Nephron (organoid): Measurements from ENCODE around the gene OSBPL9.

Experiments used
- H3K27ac Mint-ChIP-seq, 3 experiments: 2 replicates each; pipeline ENCODE4 v1.8.0; 2020; ENCODE audit warnings: mixed read lengths in 3 of 3, mild to moderate bottlenecking in 2 of 3, moderate library complexity in 1 of 3
- H3K27me3 Mint-ChIP-seq: 2 replicates; pipeline ENCODE4 v1.8.0; 2021; ENCODE audit warnings: low read depth, mild to moderate bottlenecking, moderate library complexity, mixed read lengths
- H3K36me3 Mint-ChIP-seq: 2 replicates; pipeline ENCODE4 v1.8.0; 2020; ENCODE audit warnings: low read depth, mixed read lengths
- H3K4me1 Mint-ChIP-seq: 2 replicates; pipeline ENCODE4 v1.8.0; 2020; ENCODE audit warnings: mixed read lengths
- H3K4me3 Mint-ChIP-seq, 3 experiments: 2 replicates each; pipeline ENCODE4 v1.8.0; 2020; ENCODE audit warnings: mild to moderate bottlenecking in 3 of 3, mixed read lengths in 3 of 3, moderate library complexity in 2 of 3
- H3K9me3 Mint-ChIP-seq: 2 replicates; pipeline ENCODE4 v1.8.0; 2020; ENCODE audit warnings: mixed read lengths
- CTCF ChIP-seq, 3 experiments: fragments of 200-600 bp; sonication (generic); IDR thresholded peaks; one replicate each; pipeline ENCODE4 v1.5.0; 2021; ENCODE audit warnings: antibody characterized with exemption in 3 of 3; ENCODE audit not compliant: unreplicated experiment in 3 of 3

OSBPL9 gene

DNA sequence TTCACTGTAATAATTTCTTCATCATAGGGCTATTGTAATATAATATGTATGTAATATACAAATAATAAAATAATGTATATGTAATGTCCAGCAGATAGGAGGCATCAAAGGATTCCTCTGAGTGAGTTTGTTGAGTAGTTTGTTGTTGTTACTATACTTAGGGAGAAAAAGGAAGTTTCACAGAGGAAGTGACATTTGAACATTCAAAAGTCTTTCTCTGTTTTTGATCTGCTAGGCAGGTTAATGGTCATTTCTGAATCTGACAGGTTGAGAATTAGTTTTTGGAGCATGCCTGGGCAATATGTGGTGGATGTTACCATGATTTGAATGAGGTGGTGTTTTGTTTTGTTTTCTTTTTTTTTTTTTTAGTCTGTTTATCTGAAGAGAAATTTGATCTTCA lies 159.5 kb downstream of the OSBPL9 start:
- H3K4me1 Mint-ChIP-seq = no peaks in the 10 kb centered on the region
- H3K27me3 Mint-ChIP-seq = no peaks in the 10 kb centered on the region
- no peak overlapping the region for H3K4me3 Mint-ChIP-seq
- no peak overlapping the region for H3K27ac Mint-ChIP-seq
- no peaks in the 10 kb centered on the region for H3K9me3 Mint-ChIP-seq
- H3K36me3 Mint-ChIP-seq = peaks cover 77% of the 10 kb centered on the region
- no peak for TF ChIP-seq CTCF (IDR thresholded peaks at IDR 0.05; ENCODE audit: unreplicated experiment in 3 of 3)

DNA sequence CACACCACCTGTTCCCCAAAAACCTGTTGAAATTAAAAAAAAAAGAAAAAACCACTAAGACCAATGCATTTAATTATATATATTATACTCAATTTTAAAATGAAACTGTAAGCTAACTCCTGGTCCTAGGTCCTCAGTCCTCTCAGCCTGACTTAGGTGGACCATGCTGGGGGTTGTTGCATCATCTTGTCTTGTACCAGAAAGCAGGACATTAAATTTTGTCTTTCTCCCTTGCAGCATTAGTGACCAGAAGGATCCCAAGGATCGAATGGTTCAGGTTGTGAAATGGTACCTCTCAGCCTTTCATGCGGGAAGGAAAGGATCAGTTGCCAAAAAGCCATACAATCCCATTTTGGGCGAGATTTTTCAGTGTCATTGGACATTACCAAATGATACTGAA lies 164.0 kb downstream of the OSBPL9 start:
- H3K9me3 Mint-ChIP-seq = no peaks in the 10 kb centered on the region
- no peak for TF ChIP-seq CTCF (IDR thresholded peaks at IDR 0.05; ENCODE audit: unreplicated experiment in 3 of 3)
- H3K27ac Mint-ChIP-seq = no peak overlapping the region
- peaks cover 81% of the 10 kb centered on the region for H3K36me3 Mint-ChIP-seq
- peaks cover 4% of the 10 kb centered on the region for H3K27me3 Mint-ChIP-seq
- no peaks in the 10 kb centered on the region for H3K4me1 Mint-ChIP-seq
- no peak overlapping the region for H3K4me3 Mint-ChIP-seq

GRCh38 chr1:51784997-51785421 lies 168.1 kb downstream of the OSBPL9 start:
- no peak overlapping the region for H3K4me3 Mint-ChIP-seq
- peaks cover 4% of the 10 kb centered on the region for H3K27me3 Mint-ChIP-seq
- no peak for TF ChIP-seq CTCF (IDR thresholded peaks at IDR 0.05; ENCODE audit: unreplicated experiment in 3 of 3)
- H3K9me3 Mint-ChIP-seq = no peaks in the 10 kb centered on the region
- H3K4me1 Mint-ChIP-seq = no peaks in the 10 kb centered on the region
- H3K36me3 Mint-ChIP-seq = peaks cover 85% of the 10 kb centered on the region
- H3K27ac Mint-ChIP-seq = no peak overlapping the region

DNA sequence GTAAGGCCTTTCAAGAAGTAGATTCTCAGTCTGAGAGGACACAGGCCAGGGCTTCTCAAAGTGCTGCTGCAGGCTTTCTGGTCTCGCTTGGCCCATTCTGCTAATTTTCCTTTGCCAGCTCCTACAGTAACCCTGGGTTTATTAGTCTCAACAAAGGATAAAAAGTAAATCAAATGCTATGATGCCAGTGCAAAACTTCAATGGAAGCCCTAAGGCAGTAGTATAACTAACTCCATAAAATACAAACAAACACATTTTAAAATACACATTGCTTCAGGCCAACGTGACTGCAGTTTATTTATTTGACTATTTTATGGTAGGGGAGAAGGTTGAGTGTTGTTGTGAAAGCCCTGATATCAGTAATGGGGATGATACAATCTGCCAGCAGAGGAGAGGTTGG lies 172.0 kb downstream of the OSBPL9 start:
- no peaks in the 10 kb centered on the region for H3K9me3 Mint-ChIP-seq
- TF ChIP-seq CTCF (IDR thresholded peaks at IDR 0.05; ENCODE audit: unreplicated experiment in 3 of 3) = no peak
- no peak overlapping the region for H3K4me3 Mint-ChIP-seq
- peaks cover 4% of the 10 kb centered on the region for H3K27me3 Mint-ChIP-seq
- H3K36me3 Mint-ChIP-seq = peaks cover 94% of the 10 kb centered on the region
- no peaks in the 10 kb centered on the region for H3K4me1 Mint-ChIP-seq
- no peak overlapping the region for H3K27ac Mint-ChIP-seq

DNA sequence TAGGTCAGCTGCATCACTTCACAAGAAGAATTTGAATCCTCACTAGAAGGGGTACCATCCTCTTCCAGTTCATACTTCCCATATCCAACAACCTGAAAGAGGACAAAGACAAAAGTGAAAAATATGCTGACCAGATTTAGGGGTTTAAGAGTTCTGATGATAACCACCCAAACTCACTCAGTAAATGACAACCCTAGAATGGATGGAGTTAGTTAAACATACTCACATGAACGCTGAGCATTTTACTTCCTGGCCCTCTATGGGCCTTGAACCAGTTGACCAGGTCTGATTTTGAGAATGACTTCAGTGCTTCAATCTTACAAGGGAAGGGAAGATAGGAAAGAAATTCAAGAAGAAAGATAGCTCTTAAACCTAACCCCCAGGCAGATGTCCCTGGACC lies 172.4 kb downstream of the OSBPL9 start:
- no peaks in the 10 kb centered on the region for H3K4me1 Mint-ChIP-seq
- H3K9me3 Mint-ChIP-seq = no peaks in the 10 kb centered on the region
- no peak for TF ChIP-seq CTCF (IDR thresholded peaks at IDR 0.05; ENCODE audit: unreplicated experiment in 3 of 3)
- H3K36me3 Mint-ChIP-seq = peaks cover 94% of the 10 kb centered on the region
- peaks cover 4% of the 10 kb centered on the region for H3K27me3 Mint-ChIP-seq
- H3K4me3 Mint-ChIP-seq = no peak overlapping the region
- no peak overlapping the region for H3K27ac Mint-ChIP-seq

DNA sequence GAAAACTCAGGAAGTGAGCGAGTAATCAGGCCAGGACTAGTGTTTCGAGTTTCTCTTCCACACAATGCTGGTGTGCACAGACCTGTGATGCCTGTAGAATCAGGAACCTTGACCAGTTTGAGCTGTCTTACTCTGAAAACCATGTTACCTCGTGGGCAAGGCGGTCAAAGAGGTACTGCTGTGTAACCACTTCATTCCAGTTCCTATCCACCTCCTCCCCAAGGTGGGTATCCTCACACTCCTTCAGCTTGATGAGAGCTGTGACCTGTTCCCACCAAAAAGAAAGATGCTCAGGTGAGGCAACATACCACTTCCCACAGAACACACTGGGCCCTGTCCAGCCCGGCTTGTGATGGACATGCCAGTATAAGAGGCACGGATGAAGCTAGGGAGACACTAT lies 173.5 kb downstream of the OSBPL9 start:
- H3K4me1 Mint-ChIP-seq = no peaks in the 10 kb centered on the region
- no peaks in the 10 kb centered on the region for H3K9me3 Mint-ChIP-seq
- no peak for TF ChIP-seq CTCF (IDR thresholded peaks at IDR 0.05; ENCODE audit: unreplicated experiment in 3 of 3)
- no peak overlapping the region for H3K4me3 Mint-ChIP-seq
- no peaks in the 10 kb centered on the region for H3K27me3 Mint-ChIP-seq
- no peak overlapping the region for H3K27ac Mint-ChIP-seq
- H3K36me3 Mint-ChIP-seq = peaks cover 94% of the 10 kb centered on the region
